ENCODE data around the gene SH3BGRL2.

The SH3BGRL2 gene

GRCh38 chr6:79608334-79609224, 22.6 kb upstream of the SH3BGRL2 start:
- TF ChIP-seq FOXM1 (IDR thresholded peaks at IDR 0.05; ENCODE audit: borderline replicate concordance, low read depth): no peak
- TF ChIP-seq, protein P1, sequence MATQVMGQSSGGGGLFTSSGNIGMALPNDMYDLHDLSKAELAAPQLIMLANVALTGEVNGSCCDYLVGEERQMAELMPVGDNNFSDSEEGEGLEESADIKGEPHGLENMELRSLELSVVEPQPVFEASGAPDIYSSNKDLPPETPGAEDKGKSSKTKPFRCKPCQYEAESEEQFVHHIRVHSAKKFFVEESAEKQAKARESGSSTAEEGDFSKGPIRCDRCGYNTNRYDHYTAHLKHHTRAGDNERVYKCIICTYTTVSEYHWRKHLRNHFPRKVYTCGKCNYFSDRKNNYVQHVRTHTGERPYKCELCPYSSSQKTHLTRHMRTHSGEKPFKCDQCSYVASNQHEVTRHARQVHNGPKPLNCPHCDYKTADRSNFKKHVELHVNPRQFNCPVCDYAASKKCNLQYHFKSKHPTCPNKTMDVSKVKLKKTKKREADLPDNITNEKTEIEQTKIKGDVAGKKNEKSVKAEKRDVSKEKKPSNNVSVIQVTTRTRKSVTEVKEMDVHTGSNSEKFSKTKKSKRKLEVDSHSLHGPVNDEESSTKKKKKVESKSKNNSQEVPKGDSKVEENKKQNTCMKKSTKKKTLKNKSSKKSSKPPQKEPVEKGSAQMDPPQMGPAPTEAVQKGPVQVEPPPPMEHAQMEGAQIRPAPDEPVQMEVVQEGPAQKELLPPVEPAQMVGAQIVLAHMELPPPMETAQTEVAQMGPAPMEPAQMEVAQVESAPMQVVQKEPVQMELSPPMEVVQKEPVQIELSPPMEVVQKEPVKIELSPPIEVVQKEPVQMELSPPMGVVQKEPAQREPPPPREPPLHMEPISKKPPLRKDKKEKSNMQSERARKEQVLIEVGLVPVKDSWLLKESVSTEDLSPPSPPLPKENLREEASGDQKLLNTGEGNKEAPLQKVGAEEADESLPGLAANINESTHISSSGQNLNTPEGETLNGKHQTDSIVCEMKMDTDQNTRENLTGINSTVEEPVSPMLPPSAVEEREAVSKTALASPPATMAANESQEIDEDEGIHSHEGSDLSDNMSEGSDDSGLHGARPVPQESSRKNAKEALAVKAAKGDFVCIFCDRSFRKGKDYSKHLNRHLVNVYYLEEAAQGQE (IDR thresholded peaks at IDR 0.05; ENCODE audit: low read depth): no peak
- no peak for TF ChIP-seq YY1 (IDR thresholded peaks at IDR 0.05; ENCODE audit: low read depth)
- TF ChIP-seq EP300 (IDR thresholded peaks at IDR 0.05; ENCODE audit: borderline replicate concordance): no peak
- TF ChIP-seq TCF12 (IDR thresholded peaks at IDR 0.05; ENCODE audit: low read depth): no peak
- no peak for TF ChIP-seq EGR1 (IDR thresholded peaks at IDR 0.05)
- TF ChIP-seq, protein P2, sequence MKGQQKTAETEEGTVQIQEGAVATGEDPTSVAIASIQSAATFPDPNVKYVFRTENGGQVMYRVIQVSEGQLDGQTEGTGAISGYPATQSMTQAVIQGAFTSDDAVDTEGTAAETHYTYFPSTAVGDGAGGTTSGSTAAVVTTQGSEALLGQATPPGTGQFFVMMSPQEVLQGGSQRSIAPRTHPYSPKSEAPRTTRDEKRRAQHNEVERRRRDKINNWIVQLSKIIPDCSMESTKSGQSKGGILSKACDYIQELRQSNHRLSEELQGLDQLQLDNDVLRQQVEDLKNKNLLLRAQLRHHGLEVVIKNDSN (IDR thresholded peaks at IDR 0.05): no peak
- no peak for TF ChIP-seq CEBPB (IDR thresholded peaks at IDR 0.05)
- TF ChIP-seq CREB1 (IDR thresholded peaks at IDR 0.05; ENCODE audit: low read depth): no peak
- no peak for TF ChIP-seq ZBTB7A (IDR thresholded peaks at IDR 0.05; ENCODE audit: low read depth)
- TF ChIP-seq, protein P3, sequence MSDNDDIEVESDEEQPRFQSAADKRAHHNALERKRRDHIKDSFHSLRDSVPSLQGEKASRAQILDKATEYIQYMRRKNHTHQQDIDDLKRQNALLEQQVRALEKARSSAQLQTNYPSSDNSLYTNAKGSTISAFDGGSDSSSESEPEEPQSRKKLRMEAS (IDR thresholded peaks at IDR 0.05): no peak
- no peak for TF ChIP-seq TEAD4 (IDR thresholded peaks at IDR 0.05)
- no peak for TF ChIP-seq TAF1 (IDR thresholded peaks at IDR 0.05; ENCODE audit: low read depth)
- no peak for TF ChIP-seq NFIC (IDR thresholded peaks at IDR 0.05)
- no peak for TF ChIP-seq RAD21 (IDR thresholded peaks at IDR 0.05; ENCODE audit: low read depth)

DNA sequence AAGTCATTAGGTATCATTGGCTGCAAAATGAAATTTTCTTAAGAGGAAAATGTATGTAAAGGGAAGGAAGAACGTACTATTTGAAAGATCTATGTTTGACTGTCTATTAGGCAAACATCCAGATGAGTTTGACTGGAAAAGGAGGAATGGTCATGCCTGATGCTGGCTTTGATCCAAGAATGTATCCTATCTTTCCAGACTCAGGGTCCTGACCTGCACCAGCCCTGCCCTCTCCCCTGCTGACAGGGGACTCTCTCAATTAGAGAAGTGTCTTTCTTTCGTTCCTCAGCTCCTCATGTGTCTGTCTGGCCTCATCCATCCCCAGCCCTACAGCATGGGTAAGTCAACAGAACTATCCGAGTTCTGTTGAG, 21.9 kb upstream of the SH3BGRL2 start:
- TF ChIP-seq, protein P3 (IDR thresholded peaks at IDR 0.05): no peak
- TF ChIP-seq NFIC (IDR thresholded peaks at IDR 0.05): no peak
- no peak for TF ChIP-seq TCF12 (IDR thresholded peaks at IDR 0.05; ENCODE audit: low read depth)
- TF ChIP-seq YY1 (IDR thresholded peaks at IDR 0.05; ENCODE audit: low read depth): no peak
- no peak for TF ChIP-seq EGR1 (IDR thresholded peaks at IDR 0.05)
- no peak for TF ChIP-seq TAF1 (IDR thresholded peaks at IDR 0.05; ENCODE audit: low read depth)
- no peak for TF ChIP-seq TEAD4 (IDR thresholded peaks at IDR 0.05)
- TF ChIP-seq, protein P1 (IDR thresholded peaks at IDR 0.05; ENCODE audit: low read depth): no peak
- TF ChIP-seq ZBTB7A (IDR thresholded peaks at IDR 0.05; ENCODE audit: low read depth): no peak
- TF ChIP-seq CREB1 (IDR thresholded peaks at IDR 0.05; ENCODE audit: low read depth): no peak
- TF ChIP-seq FOXM1 (IDR thresholded peaks at IDR 0.05; ENCODE audit: borderline replicate concordance, low read depth): no peak
- no peak for TF ChIP-seq RAD21 (IDR thresholded peaks at IDR 0.05; ENCODE audit: low read depth)
- no peak for TF ChIP-seq CEBPB (IDR thresholded peaks at IDR 0.05)
- TF ChIP-seq, protein P2 (IDR thresholded peaks at IDR 0.05): no peak
- no peak for TF ChIP-seq EP300 (IDR thresholded peaks at IDR 0.05; ENCODE audit: borderline replicate concordance)

- TF ChIP-seq, protein P3 (IDR thresholded peaks at IDR 0.05): no peak
- TF ChIP-seq FOXM1 (IDR thresholded peaks at IDR 0.05; ENCODE audit: borderline replicate concordance, low read depth) (no peak), EGR1 (IDR thresholded peaks at IDR 0.05) (no peak), CREB1 (IDR thresholded peaks at IDR 0.05; ENCODE audit: low read depth) (no peak), YY1 (IDR thresholded peaks at IDR 0.05; ENCODE audit: low read depth) (no peak)
- TF ChIP-seq, protein P1 (IDR thresholded peaks at IDR 0.05; ENCODE audit: low read depth): no peak
- TF ChIP-seq, protein P2 (IDR thresholded peaks at IDR 0.05): no peak
Observed at GRCh38 chr6:79610306-79611009, 20.7 kb upstream of the SH3BGRL2 start.

All from Ishikawa (cell line).